ENCODE data around the gene SLC16A8.

Gene SLC16A8

GRCh38 chr22:38028344-38029130 is 55.4 kb downstream of the SLC16A8 start:
- no peak for DNase-seq (ENCODE audit: low spot score)

Measured in hematopoietic multipotent progenitor cell treated with erythropoietin and hydrocortisone succinate and interleukin-3 and kit ligand, for 17 days (in vitro differentiated cells).